HepG2 (cell line): ENCODE results near the gene TMEM63C. TPM values are rescaled to one million over a fixed set of nuclear protein-coding genes. Genes with fewer than 3 reads are reported as not detected.

Source experiments
- ASH2L ChIP-seq: fragments of 300-600, 200-600 bp; sonication (generic); IDR thresholded peaks from 2 replicates; pipeline ENCODE4 v1.7.0; 2017; ENCODE audit warnings: low read depth, mild to moderate bottlenecking, moderate library complexity, mixed read lengths, low read length; ENCODE audit not compliant: insufficient read length
- ATF6 ChIP-seq: sonication (generic); formaldehyde crosslinking; conservative IDR thresholded peaks from 2 replicates; pipeline ENCODE4 v1.4.0; 2020; ENCODE audit warnings: missing genetic modification reagents
- ELF3 ChIP-seq: IDR thresholded peaks from 2 replicates; pipeline ENCODE4 v1.6.1; 2016; ENCODE audit warnings: missing genetic modification reagents, missing compliant biosample characterization
- ISL2 ChIP-seq: sonication (generic); formaldehyde crosslinking; IDR thresholded peaks from 2 replicates; pipeline ENCODE4 v1.5.0; 2020; ENCODE audit warnings: missing genetic modification reagents
- MAZ ChIP-seq, 2 experiments: sonication (generic) in 1 of 2; formaldehyde crosslinking in 1 of 2; IDR thresholded peaks; 2 replicates each; pipeline versions ENCODE4 v1.5.0 to v1.6.1; 2012 to 2020; ENCODE audit warnings: low read depth in 2 of 2, mild to moderate bottlenecking in 2 of 2, borderline replicate concordance in 1 of 2, improper control_type of control experiment in 1 of 2, low read length in 1 of 2, missing genetic modification reagents in 1 of 2, moderate library complexity in 1 of 2
- NFE2L2 ChIP-seq: fragments of 150-350 bp; IDR thresholded peaks from 2 replicates; pipeline ENCODE4 v1.6.1; 2014; ENCODE audit warnings: low read length
- NFKBIZ ChIP-seq: IDR thresholded peaks from 2 replicates; pipeline ENCODE4 v1.6.1; 2018; ENCODE audit warnings: missing genetic modification reagents, missing compliant biosample characterization
- PATZ1 ChIP-seq: sonication (generic); formaldehyde crosslinking; IDR thresholded peaks from 2 replicates; pipeline ENCODE4 v1.4.0; 2020; ENCODE audit warnings: missing genetic modification reagents
- SCMH1 ChIP-seq: sonication (generic); formaldehyde crosslinking; IDR thresholded peaks from 2 replicates; pipeline ENCODE4 v1.9.0; 2021; ENCODE audit warnings: missing genetic modification reagents, mild to moderate bottlenecking, borderline replicate concordance
- SIN3A ChIP-seq: IDR thresholded peaks from 2 replicates; pipeline ENCODE4 v1.6.1; 2011; ENCODE audit warnings: low read depth, mild to moderate bottlenecking, control low read depth, low read length, borderline replicate concordance
- SRY ChIP-seq: sonication (generic); formaldehyde crosslinking; IDR thresholded peaks from 2 replicates; pipeline ENCODE4 v1.8.0; 2022; ENCODE audit warnings: mild to moderate bottlenecking, missing genetic modification reagents
- TOE1 ChIP-seq: sonication (generic); formaldehyde crosslinking; IDR thresholded peaks from 2 replicates; pipeline ENCODE4 v1.4.0; 2020; ENCODE audit warnings: mild to moderate bottlenecking, missing genetic modification reagents
- ZNF121 ChIP-seq: sonication (generic); formaldehyde crosslinking; IDR thresholded peaks from 2 replicates; pipeline ENCODE4 v1.5.0; 2020; ENCODE audit warnings: mild to moderate bottlenecking, missing genetic modification reagents
- ZNF335 ChIP-seq: sonication (generic); formaldehyde crosslinking; IDR thresholded peaks from 2 replicates; pipeline ENCODE4 v1.4.0; 2020; ENCODE audit warnings: missing genetic modification reagents
- ZNF44 ChIP-seq: sonication (generic); formaldehyde crosslinking; IDR thresholded peaks from 2 replicates; pipeline ENCODE4 v1.5.1; 2020; ENCODE audit warnings: mild to moderate bottlenecking, missing genetic modification reagents
- ZNF510 ChIP-seq: sonication (generic); formaldehyde crosslinking; IDR thresholded peaks from 2 replicates; pipeline ENCODE4 v1.4.0; 2020; ENCODE audit warnings: low read depth, mild to moderate bottlenecking, missing genetic modification reagents
- ZNF609 ChIP-seq: sonication (generic); formaldehyde crosslinking; IDR thresholded peaks from 2 replicates; pipeline ENCODE4 v1.4.0; 2020; ENCODE audit warnings: mild to moderate bottlenecking, missing genetic modification reagents, borderline replicate concordance
- ZNF615 ChIP-seq: sonication (generic); formaldehyde crosslinking; IDR thresholded peaks from 2 replicates; pipeline ENCODE4 v1.5.0; 2020; ENCODE audit warnings: mild to moderate bottlenecking, missing genetic modification reagents, borderline replicate concordance
- polyA plus RNA-seq, 8 experiments: library from polyadenylated mRNA; depleted of rRNA in 3 of 8; stranded (reverse) in 7 of 8; unstranded in 1 of 8; fragments of >200 nt; fragmentation: Illumina TruSeq in 4 of 8; extraction: Trizol in 4 of 8; gene quantifications; 2 replicates each; pipeline versions ENCODE4 v1.2.1 to v1.2.3, GENCODE V29; 2011 to 2016; ENCODE audit warnings: low read depth in 4 of 8, missing spikeins in 1 of 8, mixed read lengths in 1 of 8; ENCODE audit not compliant: insufficient read depth in 1 of 8
- total RNA-seq, 5 experiments: library from RNA; depleted of rRNA; stranded (reverse); fragments of >200 nt; fragmentation: Illumina TruSeq; extraction: Trizol; gene quantifications; 2 replicates each; pipeline ENCODE4 v1.2.3, GENCODE V29; 2016; ENCODE audit warnings: low read depth in 1 of 5
- TF ChIP-seq, protein P1 (sequence below): sonication (generic); formaldehyde crosslinking; IDR thresholded peaks from 2 replicates; pipeline ENCODE4 v1.5.1; 2020; ENCODE audit warnings: missing genetic modification reagents, mild to moderate bottlenecking, borderline replicate concordance

TMEM63C gene
- total and polyA plus RNA-seq, 2 of the 13 experiments (the other 11 are each of a cell fraction or from before 2014, with no cell fraction given), result 0.17 to 0.27 TPM

DNA sequence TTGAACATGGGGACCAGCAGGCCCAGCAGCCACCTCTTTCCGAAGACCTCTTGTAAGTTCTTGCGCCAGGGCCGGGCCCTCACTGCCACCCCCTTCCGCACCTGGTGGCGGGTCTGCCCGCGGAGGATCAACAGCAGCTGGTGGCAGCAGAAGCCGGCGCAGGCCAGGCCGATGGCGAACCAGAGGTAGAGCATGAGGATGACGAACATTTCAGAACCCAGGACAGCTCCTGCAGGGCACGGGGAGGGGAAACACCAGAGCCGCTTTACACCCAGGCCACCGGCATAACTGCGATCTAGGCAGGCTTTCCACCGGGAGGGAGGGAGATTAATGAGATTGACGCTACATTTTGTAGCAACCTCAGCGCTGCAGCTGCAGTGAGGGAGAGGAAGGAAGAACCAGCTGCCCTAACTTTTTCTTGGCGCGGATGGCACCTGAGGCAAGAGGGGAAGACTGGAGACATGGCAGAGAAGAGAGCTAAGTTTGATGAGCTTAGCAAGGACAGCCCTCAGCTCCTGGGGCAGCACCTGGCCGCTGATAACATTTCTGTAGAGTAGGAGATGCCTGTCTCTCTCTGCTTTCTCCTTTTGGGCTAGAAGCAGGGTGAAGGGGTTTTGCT is 47.8 kb upstream of the TMEM63C start (continued):
- TF ChIP-seq ZNF609 (CRISPR knock-in tag), result no peak
- TF ChIP-seq NFE2L2, result no peak
- 0 out of 2 replicates have a peak, but pooled peaks have one; percentile 35 for TF ChIP-seq ISL2 (CRISPR knock-in tag)
- peak; percentile 66 for TF ChIP-seq ELF3 (CRISPR knock-in tag)
- TF ChIP-seq SCMH1 (CRISPR knock-in tag), result no peak
- TF ChIP-seq ZNF44 (CRISPR knock-in tag), result no peak
- 0 out of 2 replicates have a peak, but pooled peaks have one; percentile 41 for TF ChIP-seq SIN3A
- no peak for TF ChIP-seq ASH2L
- TF ChIP-seq ZNF121 (CRISPR knock-in tag), result no peak
- no peak for TF ChIP-seq TOE1 (CRISPR knock-in tag)
- TF ChIP-seq ZNF510 (CRISPR knock-in tag), result no peak
- TF ChIP-seq NFKBIZ (CRISPR knock-in tag), result peak; percentile 48; the same call in 1 of the 2 replicates
- TF ChIP-seq SRY (CRISPR knock-in tag), result 0 out of 2 replicates have a peak, but pooled peaks have one; percentile 73
- 0 out of 2 replicates have a peak, but pooled peaks have one; percentile 31 for TF ChIP-seq MAZ (IDR thresholded peaks at IDR 0.05; ENCODE audit: borderline replicate concordance, low read depth, low read length)
- TF ChIP-seq MAZ (CRISPR knock-in tag; IDR thresholded peaks at IDR 0.05; ENCODE audit: low read depth), result peak; percentile 52; the same call in 1 of the 2 replicates
- TF ChIP-seq, protein P1, sequence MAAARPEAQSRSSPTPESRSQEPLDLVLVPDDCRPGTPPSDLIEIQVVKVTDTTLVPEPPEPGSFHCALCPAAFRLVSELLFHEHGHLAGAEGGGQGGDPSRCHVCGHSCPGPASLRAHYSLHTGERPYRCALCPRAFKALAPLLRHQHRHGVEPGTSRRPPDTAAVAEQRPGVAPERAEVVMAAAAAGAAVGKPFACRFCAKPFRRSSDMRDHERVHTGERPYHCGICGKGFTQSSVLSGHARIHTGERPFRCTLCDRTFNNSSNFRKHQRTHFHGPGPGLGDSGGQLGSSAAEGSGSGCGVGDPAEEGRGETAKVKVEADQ, result no peak
- TF ChIP-seq ZNF335 (CRISPR knock-in tag), result peak; percentile 81; the same call in 1 of the 2 replicates
- TF ChIP-seq PATZ1 (CRISPR knock-in tag), result 0 out of 2 replicates have a peak, but pooled peaks have one; percentile 36
- TF ChIP-seq ATF6 (CRISPR knock-in tag), result peak; percentile 89; the same call in 1 of the 2 replicates
- TF ChIP-seq ZNF615 (CRISPR knock-in tag), result no peak
